Activated gamma-delta T cell treated with Interleukin-2 at 50 U/mL for 16 hours (primary cell): Measurements from ENCODE around the gene SLC39A1.
"Not testable (repeated sequence)": the region's sequence is repeated elsewhere in the genome, so short reads cannot be mapped to it uniquely, and the experiment has no call there.

Experiments
- DNase-seq: peaks from one replicate; pipeline ENCODE4 v3.0.0-alpha.2; 2020

The SLC39A1 gene

GRCh38 chr1:153963030-153963849, at the start of gene SLC39A1:
Gene SLC39A1 (minus strand): TSS chr1:153963537. CDS start chr1:153962715, 822 bp downstream.
- DNase-seq, result peak; percentile 92

- not testable (repeated sequence) for DNase-seq
These were observed 49.2 kb upstream of the SLC39A1 start for GRCh38 chr1:154012543-154012942.

- no peak for DNase-seq
These were observed 48.8 kb upstream of the SLC39A1 start for GRCh38 chr1:154012129-154012528.

GRCh38 chr1:154006136-154006535, 42.8 kb upstream of the SLC39A1 start:
- no peak for DNase-seq

- no peak for DNase-seq
These were observed 37.1 kb upstream of the SLC39A1 start for GRCh38 chr1:154000420-154000819.

GRCh38 chr1:153996882-153997281, 33.5 kb upstream of the SLC39A1 start:
- not testable (repeated sequence) for DNase-seq

GRCh38 chr1:153995640-153996039, 32.3 kb upstream of the SLC39A1 start:
- no peak for DNase-seq

- no peak for DNase-seq
These were observed 31.9 kb upstream of the SLC39A1 start for GRCh38 chr1:153995202-153995601.

- DNase-seq, result no peak
These were observed 28.5 kb upstream of the SLC39A1 start for GRCh38 chr1:153991806-153992205.

- no peak for DNase-seq
These were observed 27.9 kb upstream of the SLC39A1 start for GRCh38 chr1:153991151-153991630.

GRCh38 chr1:153990468-153991150, 27.3 kb upstream of the SLC39A1 start, which contains the start of gene RPS27:
Gene RPS27 (plus strand): TSS chr1:153990762. CDS start chr1:153990797, 35 bp downstream.
- DNase-seq, result peak; percentile 85

- no peak for DNase-seq
These were observed 24.3 kb upstream of the SLC39A1 start for GRCh38 chr1:153987621-153988020.

GRCh38 chr1:153985941-153986761, 22.8 kb upstream of the SLC39A1 start, which contains the start of gene RAB13:
Gene RAB13 (minus strand): TSS chr1:153986339. CDS start chr1:153986236, 103 bp downstream.
- no peak for DNase-seq

GRCh38 chr1:153985341-153985912, 22.1 kb upstream of the SLC39A1 start:
- no peak for DNase-seq

- DNase-seq, result no peak
These were observed 21.0 kb upstream of the SLC39A1 start for GRCh38 chr1:153984123-153984894.

GRCh38 chr1:153981735-153982134, 18.4 kb upstream of the SLC39A1 start:
- DNase-seq, result not testable (repeated sequence)

GRCh38 chr1:153979091-153979490, 15.8 kb upstream of the SLC39A1 start:
- DNase-seq, result not testable (repeated sequence)

GRCh38 chr1:153978274-153978909, 15.1 kb upstream of the SLC39A1 start:
- no peak for DNase-seq

- peak; percentile 78 for DNase-seq
These were observed 14.2 kb upstream of the SLC39A1 start, which contains the start of gene JTB for GRCh38 chr1:153977250-153978240. Gene JTB (minus strand): TSS chr1:153977674. CDS start chr1:153977252, 422 bp downstream.

GRCh38 chr1:153976819-153977249, 13.5 kb upstream of the SLC39A1 start:
- no peak for DNase-seq
